ENCODE measurements around the gene AGO4. TPM values are rescaled to one million over a fixed set of nuclear protein-coding genes. Genes with fewer than 3 reads are reported as not detected.

Gene AGO4
- total and polyA plus RNA-seq, 2 of the 8 experiments (the other 6 are each of a cell fraction or from before 2014, with no cell fraction given): 5.5 to 7.7 TPM

- POLR2A ChIA-PET (ENCODE audit: partially characterized antibody): no interaction called here
- Histone ChIP-seq H2BK120ac (replicated peaks; ENCODE audit: low read depth, low read length) (no peak overlapping the region), H2BK5ac (ENCODE audit: low read depth, low read length) (no peak overlapping the region), H3K27me3 (replicated peaks in 1 of 4; ENCODE audit: control insufficient read depth in 3 of 4, extremely low read depth in 1 of 4, insufficient read depth in 3 of 4, low read length in 3 of 4) (no peaks in the 10 kb centered on the region), H3K23ac (ENCODE audit: insufficient read length) (no peak overlapping the region), H3K4me1 (replicated peaks in 1 of 4; ENCODE audit: control insufficient read depth in 3 of 4, insufficient read depth in 4 of 4, low read length in 3 of 4) (no peaks in the 10 kb centered on the region), H3K4me2 (ENCODE audit: insufficient read depth in 1 of 2, low read depth in 2 of 2, low read length in 2 of 2) (no peak overlapping the region), H4K5ac (ENCODE audit: insufficient read length, low read depth, low read length) (no peak overlapping the region), H4K20me1 (replicated peaks in 1 of 2; ENCODE audit: control insufficient read depth in 1 of 2, insufficient read depth in 2 of 2, low read length in 2 of 2) (no peaks in the 10 kb centered on the region), H3K18ac (ENCODE audit: extremely low read depth, low read length) (no peak overlapping the region), H3K79me2 (ENCODE audit: control insufficient read depth in 1 of 2, insufficient read depth in 2 of 2, low read length in 2 of 2) (no peaks in the 10 kb centered on the region), H3K14ac (ENCODE audit: insufficient read length) (no peak overlapping the region), H4K91ac (replicated peaks; ENCODE audit: insufficient read length, low read length) (no peak overlapping the region), H2AK5ac (ENCODE audit: low read depth, low read length) (no peak overlapping the region), H3K9me3 (ENCODE audit: insufficient read depth in 2 of 2, low read depth in 1 of 2, low read length in 1 of 2) (no peaks in the 10 kb centered on the region), H3K9ac (replicated peaks in 1 of 4; ENCODE audit: extremely low read depth in 1 of 4, low read depth in 3 of 4, low read length in 3 of 4) (no peak overlapping the region), H3K56ac (replicated peaks; ENCODE audit: insufficient read length, low read depth, low read length) (no peak overlapping the region), H3K36me3 (ENCODE audit: control insufficient read depth in 2 of 4, insufficient read depth in 4 of 4, low read length in 3 of 4) (peaks cover 0 to 15% (median 7%) of the 10 kb centered on the region in 4 experiments; a peak in 4 of 8 replicates), H2BK12ac (ENCODE audit: low read depth, low read length) (no peak overlapping the region), H4K8ac (ENCODE audit: extremely low read depth, insufficient read depth, low read length) (no peak overlapping the region), H2BK15ac (ENCODE audit: low read length) (no peak overlapping the region), H2AFZ (ENCODE audit: low read length) (no peak overlapping the region), H3K23me2 (ENCODE audit: low read depth, low read length) (no peaks in the 10 kb centered on the region), H2BK20ac (ENCODE audit: low read length) (no peak overlapping the region), H3K4ac (replicated peaks; ENCODE audit: insufficient read length, low read depth, low read length) (no peak overlapping the region), H3K79me1 (ENCODE audit: low read depth, low read length) (no peaks in the 10 kb centered on the region), H3K4me3 (ENCODE audit: extremely low read depth in 1 of 4, insufficient read depth in 2 of 4, low read depth in 3 of 4, low read length in 4 of 4) (no peak overlapping the region), H3K27ac (ENCODE audit: low read depth, low read length) (no peak overlapping the region)
- no peak for DNase-seq (ENCODE audit: low read depth in 1 of 2, low spot score in 2 of 2)
- 88% methylated on average over 2 of the region's 2 CpGs; no CpG with 5 or more reads in 1 of the 2 experiments for WGBS, 2 experiments (ENCODE audit: extremely low coverage in 1 of 2, insufficient coverage in 1 of 2, insufficient read length in 1 of 2, insufficient replicate concordance in 2 of 2, low coverage in 1 of 2, low lambda C conversion rate in 2 of 2, missing lambda C conversion rate in 1 of 2)
- CTCF ChIA-PET (ENCODE audit: partially characterized antibody): interaction anchor here (0.7 to 1.0 kb wide), 3 partner anchors 13 to 24 kb away, joined by 3 read pairs; no protein-coding TSS in a partner anchor
- TF ChIP-seq RBBP5 (IDR thresholded peaks at IDR 0.05; ENCODE audit: borderline replicate concordance, low read depth, low read length) (no peak), SP1 (IDR thresholded peaks at IDR 0.05; ENCODE audit: low read depth, low read length) (no peak), CBX5 (IDR thresholded peaks at IDR 0.05; ENCODE audit: low read depth, low read length) (no peak), CBX8 (IDR thresholded peaks at IDR 0.05; ENCODE audit: borderline replicate concordance, low read depth, low read length) (no peak), RAD21 (IDR thresholded peaks at IDR 0.05 in 1 of 2, conservative IDR thresholded peaks at IDR 0.05 in 1 of 2; ENCODE audit: low read depth in 2 of 2, low read length in 2 of 2) (no peak), GTF2F1 (IDR thresholded peaks at IDR 0.05; ENCODE audit: borderline replicate concordance, low read depth, low read length) (no peak)
- FAIRE-seq: no peak
Measured at GRCh38 chr1:35833395-35833794, 25.6 kb downstream of the AGO4 start.

Measured in H1 (cell line).